H1 (cell line): ENCODE results near the gene PTGIS. TPM values are rescaled to one million over a fixed set of nuclear protein-coding genes. Genes with fewer than 3 reads are reported as not detected.

Experiments
- CTCF ChIA-PET: fragments of 300-600 bp; sonication (Branson Sonifier 250); formaldehyde crosslinking; loops from one replicate; lab custom pipeline; 2021; ENCODE audit not compliant: partially characterized antibody; lab: Charles Lee
- POLR2A ChIA-PET: fragments of 300-600 bp; sonication (Branson Sonifier 250); formaldehyde crosslinking; loops from one replicate; lab custom pipeline; 2021; ENCODE audit warnings: inconsistent platforms; ENCODE audit not compliant: partially characterized antibody; lab: Charles Lee
- DNase-seq, 2 experiments: peaks; one replicate each; pipeline versions ENCODE4 v3.0.0 to v3.0.0-alpha.2; 2010 to 2022; ENCODE audit warnings: low spot score in 2 of 2, low read depth in 1 of 2, mixed read lengths in 1 of 2
- FAIRE-seq: peaks from 2 replicates; lab custom pipeline; 2011; peaks lifted over from hg19 to GRCh38; lab: Jason Lieb, UNC
- H2AFZ ChIP-seq: 2 replicates; pipeline ENCODE4 v1.8.1; 2012; ENCODE audit warnings: low read length, inconsistent platforms
- H2AK5ac ChIP-seq: 2 replicates; pipeline ENCODE4 v1.6.1; 2013; ENCODE audit warnings: low read depth, low read length
- H2BK120ac ChIP-seq: replicated peaks from 2 replicates; pipeline ENCODE3; 2013; ENCODE audit warnings: low read depth, low read length, inconsistent platforms
- H2BK12ac ChIP-seq: 2 replicates; pipeline ENCODE4 v1.6.1; 2013; ENCODE audit warnings: low read depth, low read length
- H2BK15ac ChIP-seq: 2 replicates; pipeline ENCODE4 v1.6.1; 2013; ENCODE audit warnings: low read length
- H2BK20ac ChIP-seq: 2 replicates; pipeline ENCODE4 v1.6.1; 2013; ENCODE audit warnings: low read length
- H2BK5ac ChIP-seq: 2 replicates; pipeline ENCODE4 v1.6.1; 2013; ENCODE audit warnings: low read depth, low read length
- H3K14ac ChIP-seq: 2 replicates; pipeline ENCODE4 v1.6.1; 2013; ENCODE audit warnings: inconsistent platforms; ENCODE audit not compliant: insufficient read length
- H3K18ac ChIP-seq: 2 replicates; pipeline ENCODE4 v1.6.1; 2013; ENCODE audit warnings: low read length; ENCODE audit errors: extremely low read depth
- H3K23ac ChIP-seq: 2 replicates; pipeline ENCODE4 v1.6.1; 2013; ENCODE audit warnings: inconsistent platforms; ENCODE audit not compliant: insufficient read length
- H3K23me2 ChIP-seq: 2 replicates; pipeline ENCODE4 v1.6.1; 2013; ENCODE audit warnings: low read depth, low read length
- H3K27ac ChIP-seq: 2 replicates; pipeline ENCODE4 v1.6.1; 2011; ENCODE audit warnings: low read depth, low read length, inconsistent platforms
- H3K27me3 ChIP-seq, 4 experiments: replicated peaks in 1 of 4; 1 replicate in 1 of 4; 2 replicates in 3 of 4; pipeline versions ENCODE4 v1.6.1 to v1.8.1; 2011 to 2013; ENCODE audit warnings: low read length in 3 of 4, mild to moderate bottlenecking in 3 of 4, inconsistent platforms in 2 of 4, mixed read lengths in 2 of 4, moderate library complexity in 1 of 4; ENCODE audit not compliant: control insufficient read depth in 3 of 4, insufficient read depth in 3 of 4; ENCODE audit errors: extremely low read depth in 1 of 4
- H3K36me3 ChIP-seq, 4 experiments: 2 replicates each; pipeline versions ENCODE4 v1.6.1 to v1.8.1; 2011 to 2013; ENCODE audit warnings: mild to moderate bottlenecking in 4 of 4, low read length in 3 of 4, moderate library complexity in 2 of 4, control low read depth in 1 of 4, inconsistent platforms in 1 of 4; ENCODE audit not compliant: insufficient read depth in 4 of 4, control insufficient read depth in 2 of 4
- H3K4ac ChIP-seq: replicated peaks from 2 replicates; pipeline ENCODE3; 2013; ENCODE audit warnings: low read length, low read depth, mixed read lengths, inconsistent platforms; ENCODE audit not compliant: insufficient read length
- H3K4me1 ChIP-seq, 4 experiments: replicated peaks in 1 of 4; 1 replicate in 1 of 4; 2 replicates in 3 of 4; pipeline versions ENCODE4 v1.6.1 to v1.8.1; 2011 to 2013; ENCODE audit warnings: low read length in 3 of 4, inconsistent platforms in 2 of 4, mixed read lengths in 1 of 4; ENCODE audit not compliant: insufficient read depth in 4 of 4, control insufficient read depth in 3 of 4
- H3K4me2 ChIP-seq, 2 experiments: 2 replicates each; pipeline versions ENCODE4 v1.6.1 to v1.8.1; 2011 to 2013; ENCODE audit warnings: low read depth in 2 of 2, low read length in 2 of 2, control low read depth in 1 of 2, inconsistent platforms in 1 of 2, mild to moderate bottlenecking in 1 of 2; ENCODE audit not compliant: insufficient read depth in 1 of 2
- H3K4me3 ChIP-seq, 4 experiments: fragments of 200-600, 300-600 bp in 1 of 4; sonication (generic), shearing (Covaris generic), sonication (Bioruptor Twin) in 1 of 4; 2 replicates each; pipeline versions ENCODE4 v1.5.1 to v1.8.1; 2011 to 2016; ENCODE audit warnings: low read length in 4 of 4, low read depth in 3 of 4, control low read depth in 2 of 4, inconsistent platforms in 2 of 4, mild to moderate bottlenecking in 2 of 4, mixed read lengths in 1 of 4, moderate library complexity in 1 of 4; ENCODE audit not compliant: insufficient read depth in 2 of 4; ENCODE audit errors: extremely low read depth in 1 of 4
- H3K56ac ChIP-seq: replicated peaks from 2 replicates; pipeline ENCODE3; 2013; ENCODE audit warnings: low read depth, mild to moderate bottlenecking, mixed read lengths, low read length, inconsistent platforms; ENCODE audit not compliant: insufficient read length
- H3K79me1 ChIP-seq: 2 replicates; pipeline ENCODE4 v1.6.1; 2013; ENCODE audit warnings: low read depth, low read length, control low read depth
- H3K79me2 ChIP-seq, 2 experiments: 2 replicates each; pipeline versions ENCODE4 v1.6.1 to v1.8.1; 2012 to 2013; ENCODE audit warnings: low read length in 2 of 2, mild to moderate bottlenecking in 2 of 2, inconsistent platforms in 1 of 2; ENCODE audit not compliant: insufficient read depth in 2 of 2, control insufficient read depth in 1 of 2
- H3K9ac ChIP-seq, 4 experiments: replicated peaks in 1 of 4; 1 replicate in 1 of 4; 2 replicates in 3 of 4; pipeline versions ENCODE4 v1.6.1 to v1.8.1; 2011 to 2013; ENCODE audit warnings: low read depth in 3 of 4, low read length in 3 of 4, control low read depth in 2 of 4, mild to moderate bottlenecking in 2 of 4, moderate library complexity in 2 of 4, inconsistent platforms in 1 of 4; ENCODE audit errors: extremely low read depth in 1 of 4
- H3K9me3 ChIP-seq, 2 experiments: 2 replicates each; pipeline versions ENCODE4 v1.6.1 to v1.8.1; 2012 to 2013; ENCODE audit warnings: mild to moderate bottlenecking in 2 of 2, moderate library complexity in 2 of 2, control low read depth in 1 of 2, inconsistent platforms in 1 of 2, low read depth in 1 of 2, low read length in 1 of 2, mixed read lengths in 1 of 2; ENCODE audit not compliant: insufficient read depth in 2 of 2
- H4K20me1 ChIP-seq, 2 experiments: replicated peaks in 1 of 2; 2 replicates each; pipeline versions ENCODE3 to v1.8.1; 2011 to 2013; ENCODE audit warnings: inconsistent platforms in 2 of 2, low read length in 2 of 2, mild to moderate bottlenecking in 1 of 2; ENCODE audit not compliant: insufficient read depth in 2 of 2, control insufficient read depth in 1 of 2
- H4K5ac ChIP-seq: 2 replicates; pipeline ENCODE4 v1.6.1; 2013; ENCODE audit warnings: low read length, low read depth, mixed read lengths, inconsistent platforms; ENCODE audit not compliant: insufficient read length
- H4K8ac ChIP-seq: 2 replicates; pipeline ENCODE4 v1.8.0; 2013; ENCODE audit warnings: mild to moderate bottlenecking, moderate library complexity, low read length, inconsistent platforms; ENCODE audit not compliant: insufficient read depth; ENCODE audit errors: extremely low read depth
- H4K91ac ChIP-seq: replicated peaks from 2 replicates; pipeline ENCODE3; 2013; ENCODE audit warnings: low read length, mixed read lengths, inconsistent platforms; ENCODE audit not compliant: insufficient read length
- ATF3 ChIP-seq: IDR thresholded peaks from 2 replicates; pipeline ENCODE4 v1.6.1; 2011; ENCODE audit warnings: low read depth, mild to moderate bottlenecking, low read length; ENCODE audit not compliant: insufficient read depth
- BCL11A ChIP-seq, 2 experiments: IDR thresholded peaks; one replicate each; pipeline ENCODE4 v1.6.1; 2011; ENCODE audit warnings: low read depth in 2 of 2, low read length in 2 of 2, mild to moderate bottlenecking in 2 of 2
- BRCA1 ChIP-seq: IDR thresholded peaks from 2 replicates; pipeline ENCODE4 v1.6.1; 2012; ENCODE audit warnings: low read depth, low read length, improper control_type of control experiment
- CHD2 ChIP-seq: IDR thresholded peaks from 2 replicates; pipeline ENCODE4 v1.6.1; 2012; ENCODE audit warnings: low read length, improper control_type of control experiment
- CREB1 ChIP-seq: IDR thresholded peaks from 2 replicates; pipeline ENCODE4 v1.6.1; 2012; ENCODE audit warnings: inconsistent platforms
- EP300 ChIP-seq, 2 experiments: IDR thresholded peaks; 1 replicate in 1 of 2; 2 replicates in 1 of 2; pipeline ENCODE4 v1.6.1; 2011 to 2012; ENCODE audit warnings: low read depth in 2 of 2, low read length in 2 of 2, mild to moderate bottlenecking in 2 of 2, borderline replicate concordance in 1 of 2, inconsistent platforms in 1 of 2, moderate library complexity in 1 of 2
- GTF2F1 ChIP-seq: IDR thresholded peaks from 2 replicates; pipeline ENCODE4 v1.6.1; 2012; ENCODE audit warnings: low read depth, low read length, improper control_type of control experiment, borderline replicate concordance
- KDM1A ChIP-seq: fragments of 200-600, 300-600 bp; sonication (generic); IDR thresholded peaks from 2 replicates; pipeline ENCODE4 v1.7.1; 2016; ENCODE audit warnings: mild to moderate bottlenecking, low read length, borderline replicate concordance
- RXRA ChIP-seq: IDR thresholded peaks from 2 replicates; pipeline ENCODE4 v1.6.1; 2011; ENCODE audit warnings: low read depth, mild to moderate bottlenecking, low read length, moderate library complexity; ENCODE audit not compliant: insufficient read depth
- SIN3A ChIP-seq, 2 experiments: IDR thresholded peaks in 1 of 2; conservative IDR thresholded peaks in 1 of 2; 2 replicates each; pipeline ENCODE4 v1.6.1; 2011 to 2012; ENCODE audit warnings: low read length in 2 of 2, improper control_type of control experiment in 1 of 2, low read depth in 1 of 2, mild to moderate bottlenecking in 1 of 2
- SIRT6 ChIP-seq: IDR thresholded peaks from one replicate; pipeline ENCODE4 v1.7.1; 2012; ENCODE audit warnings: low read length, inconsistent platforms
- SRF ChIP-seq: IDR thresholded peaks from 2 replicates; pipeline ENCODE4 v1.6.1; 2011; ENCODE audit warnings: mild to moderate bottlenecking, low read depth, low read length, moderate library complexity
- TAF1 ChIP-seq: IDR thresholded peaks from 2 replicates; pipeline ENCODE4 v1.6.1; 2011; ENCODE audit warnings: mild to moderate bottlenecking, low read depth, low read length
- TAF7 ChIP-seq: optimal IDR thresholded peaks from 2 replicates; pipeline ENCODE3; 2011; ENCODE audit warnings: low read depth, mild to moderate bottlenecking, inconsistent platforms, low read length, moderate library complexity, borderline replicate concordance
- TBP ChIP-seq: IDR thresholded peaks from 2 replicates; pipeline ENCODE4 v1.6.1; 2011; ENCODE audit warnings: low read depth, low read length, improper control_type of control experiment
- WGBS, 2 experiments: shearing (Covaris generic) in 1 of 2; methylation state at CpG; one replicate each; pipeline versions ENCODE4 v1.1.6 to v1.1.7; 2013 to 2015; ENCODE audit warnings: low lambda C conversion rate in 2 of 2, mixed read lengths in 2 of 2, inconsistent platforms in 1 of 2, low coverage in 1 of 2, missing lambda C conversion rate in 1 of 2; ENCODE audit not compliant: insufficient replicate concordance in 2 of 2, insufficient coverage in 1 of 2, insufficient read length in 1 of 2; ENCODE audit errors: extremely low coverage in 1 of 2, missing lambda C conversion rate in 1 of 2; 5-methylcytosine and 5-hydroxymethylcytosine counted together
- polyA plus RNA-seq, 7 experiments: library from polyadenylated mRNA; depleted of rRNA in 3 of 7; stranded (reverse) in 5 of 7; unstranded in 2 of 7; fragments of >200 nt in 5 of 7; fragments of 200-250 nt in 2 of 7; gene quantifications; 1 replicate in 5 of 7; 2 replicates in 1 of 7; 4 replicates in 1 of 7; pipeline versions ENCODE4 v1.2.1 to v1.2.3, GENCODE V29; 2011 to 2013; ENCODE audit warnings: missing spikeins in 2 of 7, mixed read lengths in 2 of 7
- total RNA-seq: library from RNA; stranded (reverse); fragmentation: NEBNext Ultra II Directional; extraction: Animal tissue kit (Norgen Biotek cat#: 25700); gene quantifications from 2 replicates; pipeline ENCODE4 v1.2.1, GENCODE V29; 2021

PTGIS gene
- total and polyA plus RNA-seq, 2 of the 8 experiments (the other 6 are each of a cell fraction or from before 2014, with no cell fraction given), result 29.9 to 35.5 TPM

- no peak overlapping the region for H2AFZ ChIP-seq
- H3K79me1 ChIP-seq, result no peaks in the 10 kb centered on the region; the same call in 1 of the 2 replicates
- H3K4me1 ChIP-seq, result no peaks in the 10 kb centered on the region
- no peak overlapping the region for H2BK5ac ChIP-seq
- no peak overlapping the region for H3K14ac ChIP-seq
- H2BK120ac ChIP-seq, result no peak overlapping the region
- no peak for DNase-seq
- no peak overlapping the region for H3K9ac ChIP-seq
- no peak overlapping the region for H3K4me3 ChIP-seq
- no peak overlapping the region for H2AK5ac ChIP-seq
- H4K20me1 ChIP-seq, result no peaks in the 10 kb centered on the region
- no peak overlapping the region for H2BK12ac ChIP-seq
- no peak overlapping the region for H3K27ac ChIP-seq
- ChIA-PET CTCF (interaction anchor here (1.0 kb wide), 1 partner anchor 76 kb away, joined by 3 read pairs; no protein-coding TSS in a partner anchor), POLR2A (no interaction called here)
- no peak overlapping the region for H4K5ac ChIP-seq
- H3K23me2 ChIP-seq, result no peaks in the 10 kb centered on the region
- H2BK20ac ChIP-seq, result no peak overlapping the region
- H3K4ac ChIP-seq, result no peak overlapping the region
- no peak overlapping the region for H2BK15ac ChIP-seq
- no peak overlapping the region for H4K8ac ChIP-seq
- no peak overlapping the region for H3K23ac ChIP-seq
- H3K79me2 ChIP-seq, result no peaks in the 10 kb centered on the region
- no peaks in the 10 kb centered on the region for H3K27me3 ChIP-seq
- H3K18ac ChIP-seq, result no peak overlapping the region
- 88% methylated on average over 5 of the region's 5 CpGs; no CpG with 5 or more reads in 1 of the 2 experiments for WGBS, 2 experiments
- H3K4me2 ChIP-seq, result no peak overlapping the region
- no peaks in the 10 kb centered on the region for H3K9me3 ChIP-seq
- no peak overlapping the region for H4K91ac ChIP-seq
- H3K56ac ChIP-seq, result no peak overlapping the region
- no peak for FAIRE-seq
- H3K36me3 ChIP-seq, result no peaks in the 10 kb centered on the region
- TF ChIP-seq SRF (no peak), SIRT6 (no peak), ATF3 (no peak), CREB1 (no peak), SIN3A (conservative IDR thresholded peaks at IDR 0.05 in 1 of 2, IDR thresholded peaks at IDR 0.05 in 1 of 2; ENCODE audit: low read depth in 1 of 2, low read length in 2 of 2) (no peak), TAF7 (no peak), RXRA (no peak), TBP (no peak), BRCA1 (no peak), KDM1A (no peak), EP300 (IDR thresholded peaks at IDR 0.05; ENCODE audit: borderline replicate concordance in 1 of 2, low read depth in 2 of 2, low read length in 2 of 2) (no peak), CHD2 (no peak), GTF2F1 (no peak), TAF1 (no peak), BCL11A (IDR thresholded peaks at IDR 0.05; ENCODE audit: low read depth in 2 of 2, low read length in 2 of 2) (no peak)
These were observed 107.0 kb downstream of the PTGIS start for GRCh38 chr20:49460916-49461315.
